GM12878 (cell line): ENCODE data around the gene AK4.

ENCODE experiments used
- ATF2 ChIP-seq: IDR thresholded peaks from 2 replicates; pipeline ENCODE4 v1.6.1; 2012; ENCODE audit warnings: low read length, inconsistent platforms
- BRCA1 ChIP-seq: IDR thresholded peaks from 2 replicates; pipeline ENCODE4 v1.6.1; 2011; ENCODE audit warnings: low read depth, low read length, improper control_type of control experiment
- CHD1 ChIP-seq: IDR thresholded peaks from 2 replicates; pipeline ENCODE4 v1.6.1; 2012; ENCODE audit warnings: low read depth, low read length, improper control_type of control experiment
- CHD2 ChIP-seq: IDR thresholded peaks from 2 replicates; pipeline ENCODE4 v1.6.1; 2011; ENCODE audit warnings: low read depth, low read length, improper control_type of control experiment, borderline replicate concordance
- CTCF ChIP-seq, 3 experiments: IDR thresholded peaks in 2 of 3; conservative IDR thresholded peaks in 1 of 3; 2 replicates each; pipeline ENCODE4 v1.5.1; 2011; ENCODE audit warnings: low read depth in 3 of 3, low read length in 3 of 3, mild to moderate bottlenecking in 3 of 3, control low read depth in 2 of 3, moderate library complexity in 2 of 3, inconsistent platforms in 1 of 3, mixed read lengths in 1 of 3; ENCODE audit not compliant: control insufficient read depth in 2 of 3, insufficient read depth in 1 of 3; ENCODE audit errors: extremely low read depth in 1 of 3
- EED ChIP-seq: sonication (generic); IDR thresholded peaks from 2 replicates; pipeline ENCODE4 v1.6.1; 2016; ENCODE audit warnings: antibody characterized with exemption, low read depth
- HSF1 ChIP-seq: fragments of 150-350 bp; IDR thresholded peaks from 2 replicates; pipeline ENCODE4 v1.6.1; 2014; ENCODE audit warnings: mild to moderate bottlenecking, low read depth, low read length
- JUND ChIP-seq: IDR thresholded peaks from 2 replicates; pipeline ENCODE4 v1.6.1; 2012; ENCODE audit warnings: low read depth, mild to moderate bottlenecking, low read length, improper control_type of control experiment, moderate library complexity
- NR2C2 ChIP-seq: IDR thresholded peaks from 2 replicates; pipeline ENCODE4 v1.6.1; 2011; ENCODE audit warnings: borderline replicate concordance, low read depth; ENCODE audit not compliant: control insufficient read depth, insufficient read length
- RAD21 ChIP-seq: IDR thresholded peaks from 2 replicates; pipeline ENCODE4 v1.6.1; 2011; ENCODE audit warnings: mild to moderate bottlenecking, low read depth, low read length, moderate library complexity; ENCODE audit not compliant: insufficient read depth
- SIN3A ChIP-seq: IDR thresholded peaks from 2 replicates; pipeline ENCODE4 v1.6.1; 2012; ENCODE audit warnings: low read depth, low read length, improper control_type of control experiment
- TCF7 ChIP-seq: IDR thresholded peaks from 2 replicates; pipeline ENCODE4 v1.6.1; 2014; ENCODE audit warnings: antibody characterized with exemption, borderline replicate concordance
- ZNF687 ChIP-seq: fragments of 450-650 bp; IDR thresholded peaks from 2 replicates; pipeline ENCODE4 v1.6.1; 2017; ENCODE audit warnings: mild to moderate bottlenecking, moderate library complexity

GRCh38 chr1:65176056-65176450 is 28.1 kb downstream of the AK4 start:
- TF ChIP-seq CTCF (IDR thresholded peaks at IDR 0.05 in 2 of 3, conservative IDR thresholded peaks at IDR 0.05 in 1 of 3; ENCODE audit: control insufficient read depth in 2 of 3, extremely low read depth in 1 of 3, insufficient read depth in 1 of 3, low read depth in 3 of 3, low read length in 3 of 3) (no peak), BRCA1 (no peak), HSF1 (no peak), CHD2 (no peak), SIN3A (no peak), EED (no peak), ATF2 (no peak), JUND (no peak), ZNF687 (no peak), TCF7 (no peak), RAD21 (no peak), CHD1 (no peak), NR2C2 (no peak)
